Measurements from ENCODE around the gene MTX1. TPM values are rescaled to one million over a fixed set of nuclear protein-coding genes. Genes with fewer than 3 reads are reported as not detected.

Gene MTX1
- total and polyA plus RNA-seq, 9 of the 15 experiments (the other 6 are each of a cell fraction or from before 2014, with no cell fraction given): 29.1 to 98.4 (median 66.9) TPM

GRCh38 chr1:155244368-155245162, 36.1 kb downstream of the MTX1 start (continued):
- TF ChIP-seq PBX2 (CRISPR knock-in tag; IDR thresholded peaks at IDR 0.05; ENCODE audit: low read depth) (0 out of 2 replicates have a peak, but pooled peaks have one; percentile 5), PBX2 (tag; conservative IDR thresholded peaks at IDR 0.05; ENCODE audit: low read depth) (peak; percentile 98), E2F3 (CRISPR knock-in tag; IDR thresholded peaks at IDR 0.05) (peak; percentile 100), ARID3A (IDR thresholded peaks at IDR 0.05; ENCODE audit: borderline replicate concordance, low read depth, low read length) (peak; percentile 78; the same call in 1 of the 2 replicates), FOXM1 (IDR thresholded peaks at IDR 0.05; ENCODE audit: low read depth) (peak; percentile 96), FOXM1 (CRISPR knock-in tag; IDR thresholded peaks at IDR 0.05; ENCODE audit: low read depth) (peak; percentile 92), CXXC5 (CRISPR knock-in tag; IDR thresholded peaks at IDR 0.05) (peak; percentile 100), RB1 (IDR thresholded peaks at IDR 0.05; ENCODE audit: low read depth) (peak; percentile 100), GABPA (tag; conservative IDR thresholded peaks at IDR 0.05; ENCODE audit: low read depth) (peak; percentile 58; the same call in 1 of the 2 replicates), MED1 (CRISPR knock-in tag; IDR thresholded peaks at IDR 0.05; ENCODE audit: borderline replicate concordance) (no peak), NBN (IDR thresholded peaks at IDR 0.05; ENCODE audit: low read depth) (peak; percentile 100), ELF2 (CRISPR knock-in tag; IDR thresholded peaks at IDR 0.05) (no peak), AFF1 (IDR thresholded peaks at IDR 0.05; ENCODE audit: low read depth in 1 of 2, partially characterized antibody in 2 of 2) (peak; percentile 72 to 97), SLC30A9 (CRISPR knock-in tag; IDR thresholded peaks at IDR 0.05) (no peak), CBFA2T3 (IDR thresholded peaks at IDR 0.05) (peak; percentile 72), SMAD3 (CRISPR knock-in tag; conservative IDR thresholded peaks at IDR 0.05) (peak; percentile 85; the same call in 1 of the 2 replicates), HLTF (IDR thresholded peaks at IDR 0.05) (peak; percentile 100), U2AF2 (optimal IDR thresholded peaks at IDR 0.05; ENCODE audit: low read depth, low read length) (no peak), POLR2AphosphoS5 (IDR thresholded peaks at IDR 0.05; ENCODE audit: control insufficient read depth, insufficient read depth, low read depth, low read length) (peak; percentile 84), TEAD1 (CRISPR knock-in tag; IDR thresholded peaks at IDR 0.05) (peak; percentile 81 to 84; a peak in 3 of 4 replicates)

Data from K562 (cell line).